Measurements from ENCODE around the gene CACNA2D2.

DNA sequence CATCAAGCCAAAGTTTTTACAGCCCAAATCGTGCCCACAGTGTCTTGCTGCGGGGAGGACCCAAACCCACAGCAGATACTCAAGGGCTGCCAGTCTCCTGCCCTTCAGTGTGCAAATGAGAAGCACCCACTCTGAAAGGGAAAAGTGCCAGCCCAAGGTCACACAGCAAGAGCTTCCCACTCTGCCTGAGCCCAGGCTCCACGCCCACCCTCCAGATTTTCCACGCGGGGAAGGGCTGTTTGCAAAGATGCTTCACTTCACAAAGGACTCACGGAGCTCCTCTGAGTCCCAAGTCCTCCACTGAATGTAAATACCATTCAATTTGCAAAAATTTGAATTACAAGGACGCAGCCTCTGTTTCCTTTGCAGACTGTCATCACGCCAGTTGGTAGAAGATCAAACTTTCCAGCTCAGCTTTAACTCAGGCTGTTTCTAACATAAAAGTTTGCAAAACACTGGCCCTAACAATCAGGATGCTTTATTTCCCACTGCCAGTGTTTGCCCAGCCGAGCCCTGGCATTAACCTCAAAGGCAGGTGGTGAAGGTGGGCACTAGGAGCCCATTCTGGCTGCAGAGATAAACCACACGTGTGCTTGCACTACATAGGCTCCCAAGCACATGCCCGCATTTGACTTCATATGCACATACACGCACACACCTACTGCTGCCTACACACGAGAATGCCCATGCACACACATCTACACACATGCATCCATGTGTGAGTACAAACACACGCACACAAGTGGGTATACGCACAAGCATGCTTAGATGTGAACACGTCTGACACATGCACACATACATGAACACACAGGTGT, 7.6 kb downstream of the CACNA2D2 start:
- TF ChIP-seq, protein P1, sequence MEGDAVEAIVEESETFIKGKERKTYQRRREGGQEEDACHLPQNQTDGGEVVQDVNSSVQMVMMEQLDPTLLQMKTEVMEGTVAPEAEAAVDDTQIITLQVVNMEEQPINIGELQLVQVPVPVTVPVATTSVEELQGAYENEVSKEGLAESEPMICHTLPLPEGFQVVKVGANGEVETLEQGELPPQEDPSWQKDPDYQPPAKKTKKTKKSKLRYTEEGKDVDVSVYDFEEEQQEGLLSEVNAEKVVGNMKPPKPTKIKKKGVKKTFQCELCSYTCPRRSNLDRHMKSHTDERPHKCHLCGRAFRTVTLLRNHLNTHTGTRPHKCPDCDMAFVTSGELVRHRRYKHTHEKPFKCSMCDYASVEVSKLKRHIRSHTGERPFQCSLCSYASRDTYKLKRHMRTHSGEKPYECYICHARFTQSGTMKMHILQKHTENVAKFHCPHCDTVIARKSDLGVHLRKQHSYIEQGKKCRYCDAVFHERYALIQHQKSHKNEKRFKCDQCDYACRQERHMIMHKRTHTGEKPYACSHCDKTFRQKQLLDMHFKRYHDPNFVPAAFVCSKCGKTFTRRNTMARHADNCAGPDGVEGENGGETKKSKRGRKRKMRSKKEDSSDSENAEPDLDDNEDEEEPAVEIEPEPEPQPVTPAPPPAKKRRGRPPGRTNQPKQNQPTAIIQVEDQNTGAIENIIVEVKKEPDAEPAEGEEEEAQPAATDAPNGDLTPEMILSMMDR (IDR thresholded peaks at IDR 0.05) = no peak
- TF ChIP-seq TCF7L2 (IDR thresholded peaks at IDR 0.05; ENCODE audit: low read depth, low read length) = no peak
